HK-2 (cell line): ENCODE measurements around the gene LRRC1.
"Not testable (repeated sequence)": the region's sequence is repeated elsewhere in the genome, so short reads cannot be mapped to it uniquely, and the experiment has no call there.

ENCODE experiments used
- DNase-seq: peaks from one replicate; pipeline ENCODE4 v3.0.0-alpha.2; 2018; ENCODE audit not compliant: unreplicated experiment

LRRC1 gene

DNA sequence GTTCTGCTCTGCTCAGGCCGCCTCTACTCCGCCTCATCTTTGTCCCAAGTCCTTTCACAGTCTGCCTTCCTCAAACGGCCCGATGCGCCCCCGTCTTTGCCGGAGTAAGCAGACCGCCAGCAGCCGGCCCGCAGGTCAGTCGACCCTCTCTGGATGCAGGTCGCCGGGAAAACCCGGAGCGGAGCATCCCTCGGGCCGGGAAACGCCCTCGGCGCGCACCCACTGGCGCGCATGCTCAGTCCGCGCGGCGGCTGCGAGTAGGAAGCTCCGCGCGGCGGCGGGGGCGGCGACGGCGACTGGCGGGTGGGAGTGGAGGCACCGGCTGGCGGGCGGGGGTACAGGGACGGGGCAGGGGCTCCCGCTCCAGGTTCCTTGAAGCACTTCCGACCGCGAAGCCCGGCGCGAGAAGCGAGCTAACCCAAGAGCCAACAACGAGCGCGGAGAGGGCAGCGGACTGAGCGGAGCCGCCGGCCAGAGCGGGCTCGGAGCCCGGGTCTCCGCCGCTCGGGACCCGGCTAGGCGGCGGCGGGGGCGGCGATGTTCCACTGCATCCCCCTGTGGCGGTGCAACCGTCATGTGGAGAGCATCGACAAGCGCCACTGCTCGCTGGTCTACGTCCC is at the start of gene LRRC1:
TSS of gene LRRC1 (plus strand) at position 286 of the 620 bp plus-strand sequence. CDS start at position 538, 252 bp downstream.
- peak; percentile 91 for DNase-seq

DNA sequence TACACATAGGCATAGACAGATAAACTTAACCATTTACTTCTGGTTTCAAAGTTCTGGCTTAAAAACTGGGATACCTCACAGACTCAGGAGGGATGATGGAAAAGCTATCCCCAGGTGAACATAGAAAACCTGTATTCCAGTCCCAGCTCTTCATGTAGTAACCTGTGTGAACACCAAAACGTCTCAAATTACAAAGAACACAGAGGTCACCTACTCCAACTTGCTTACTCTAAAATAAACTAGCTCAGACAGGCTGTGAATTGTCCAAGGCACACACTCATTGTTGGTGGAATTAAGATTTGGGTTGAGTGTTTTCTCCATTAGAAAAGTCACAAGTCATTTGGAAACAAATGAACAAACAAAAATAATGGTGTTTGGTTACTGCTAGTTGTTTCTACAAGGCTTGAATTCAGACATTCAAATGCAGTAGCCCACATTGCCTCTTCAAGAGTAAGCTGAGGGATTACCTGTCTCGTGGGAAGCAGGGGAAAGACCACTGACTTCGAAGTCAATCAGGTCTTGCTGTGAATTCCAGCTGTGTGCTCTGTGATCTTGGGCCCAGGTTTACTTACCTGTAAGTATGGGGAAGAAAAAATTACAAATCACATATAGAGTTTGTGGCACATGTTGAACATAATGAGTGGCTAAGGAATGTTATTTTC is 48.2 kb upstream of the LRRC1 start:
- no peak for DNase-seq

DNA sequence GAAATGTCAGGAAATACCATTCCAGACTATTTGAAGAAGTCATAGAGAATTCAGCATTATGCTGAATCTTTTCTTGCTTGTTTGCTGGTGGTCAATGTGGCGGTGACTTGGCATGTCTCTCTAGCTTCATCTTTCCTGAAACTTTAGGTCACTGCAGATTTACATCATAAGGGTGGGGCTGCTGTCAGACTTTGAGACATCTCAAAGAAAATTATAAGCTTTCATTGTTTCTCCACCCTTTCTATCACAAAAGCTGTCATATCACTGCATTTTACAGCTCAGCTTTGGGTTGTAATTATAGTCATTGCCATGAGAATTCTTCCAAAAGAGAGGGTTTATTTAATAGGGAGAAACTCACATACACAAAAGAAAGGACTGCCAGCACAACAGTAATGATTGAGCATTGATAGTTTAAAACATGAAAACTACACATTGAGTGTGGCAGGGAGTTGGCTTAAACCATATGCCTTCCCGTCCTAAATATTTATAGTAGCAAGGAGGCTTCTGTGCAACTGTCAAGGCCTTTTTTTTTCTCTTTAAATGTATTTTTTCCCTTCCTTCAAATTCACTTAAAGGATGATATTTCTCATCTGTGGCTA is 44.7 kb upstream of the LRRC1 start:
- DNase-seq = no peak

DNA sequence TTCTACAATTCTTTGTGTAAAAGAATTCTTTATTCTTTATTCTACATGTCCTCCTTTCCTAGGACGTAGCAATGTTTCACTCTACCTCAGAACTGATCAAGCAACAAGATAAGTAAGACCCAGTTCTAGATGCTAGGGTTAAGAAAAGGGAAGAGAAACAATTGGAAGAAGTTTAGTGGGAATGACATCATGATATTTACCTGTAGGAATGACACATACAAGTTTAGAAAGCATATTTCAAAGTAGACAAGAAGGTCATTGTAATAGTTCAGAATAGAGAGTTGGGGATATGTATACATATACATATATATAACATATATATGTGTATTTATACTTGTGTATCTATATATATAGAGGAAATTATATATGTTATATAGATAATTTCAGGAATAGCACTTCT is 43.4 kb upstream of the LRRC1 start:
- DNase-seq = no peak

DNA sequence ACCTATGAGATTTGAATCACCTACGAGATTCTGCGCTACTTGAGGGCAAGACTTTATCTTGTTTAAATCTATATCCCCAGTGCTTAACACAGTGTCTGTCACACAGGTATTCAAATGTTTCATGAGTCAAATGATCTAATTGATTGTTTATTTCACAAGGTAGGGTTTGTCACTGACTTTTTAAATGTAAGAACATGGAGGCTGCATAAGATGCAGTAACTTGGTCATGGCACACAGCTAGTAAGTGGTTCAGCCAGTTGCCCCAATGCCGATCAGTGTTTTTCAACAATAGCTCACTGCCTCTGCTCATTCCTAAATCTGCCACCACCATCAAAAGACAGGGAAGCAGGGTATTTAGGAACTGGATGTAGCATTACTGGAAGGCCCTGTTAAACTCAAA is 42.4 kb upstream of the LRRC1 start:
- DNase-seq = no peak

DNA sequence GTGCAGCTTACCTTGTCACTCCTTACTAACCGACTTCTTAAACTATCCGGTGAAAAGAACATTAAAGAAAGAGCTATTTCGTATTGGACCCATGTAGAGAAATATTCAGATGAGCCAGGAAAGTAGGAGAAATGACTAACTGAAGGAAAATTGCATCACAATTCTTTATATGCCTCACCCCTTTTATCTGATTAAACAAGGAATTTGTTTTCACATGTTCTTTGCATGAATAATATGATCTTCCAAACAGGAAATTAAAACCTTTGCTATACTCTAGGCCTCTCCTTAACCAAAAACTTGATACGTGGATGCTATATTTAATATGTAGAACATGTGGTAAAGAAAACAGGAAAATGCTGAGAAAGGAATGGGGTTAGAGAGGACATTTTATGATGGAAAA is 41.9 kb upstream of the LRRC1 start:
- DNase-seq = no peak

DNA sequence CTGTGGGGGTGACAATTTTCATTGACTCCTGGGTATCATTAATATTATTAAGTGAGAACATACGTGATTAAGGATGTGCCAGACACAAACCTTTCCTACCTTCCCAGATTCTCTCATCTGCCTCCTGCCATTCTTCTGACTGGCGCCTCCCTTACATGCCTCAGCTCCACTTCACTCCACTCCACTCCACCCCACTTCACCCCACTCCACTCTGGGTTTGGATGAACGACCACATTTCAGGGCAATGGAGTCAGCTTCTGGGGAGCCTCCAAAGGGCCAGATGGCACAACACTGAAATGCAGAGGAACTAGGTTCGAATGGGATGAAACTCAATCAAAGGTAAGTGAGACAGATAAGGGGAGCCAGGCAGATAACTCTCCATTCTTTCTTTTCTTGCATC is 40.5 kb upstream of the LRRC1 start:
- no peak for DNase-seq

DNA sequence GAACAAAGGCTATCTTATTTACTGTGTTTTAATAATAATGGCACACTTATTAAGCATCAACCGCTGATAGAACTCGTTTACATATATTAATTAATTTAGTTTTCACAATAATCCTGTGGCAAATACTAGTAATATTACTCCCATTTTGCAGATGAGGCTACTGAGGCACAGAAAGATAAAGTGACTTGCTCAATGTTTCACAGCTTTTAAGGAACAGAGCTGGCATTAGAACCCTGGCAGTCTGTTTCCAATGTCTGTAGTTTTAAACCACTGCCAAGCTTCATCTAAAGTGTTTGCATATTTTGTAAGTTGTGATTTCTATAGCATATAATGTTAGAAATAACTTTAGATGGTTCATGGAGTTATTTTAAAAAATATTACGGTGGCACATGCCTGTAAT is 38.4 kb upstream of the LRRC1 start:
- DNase-seq = no peak

DNA sequence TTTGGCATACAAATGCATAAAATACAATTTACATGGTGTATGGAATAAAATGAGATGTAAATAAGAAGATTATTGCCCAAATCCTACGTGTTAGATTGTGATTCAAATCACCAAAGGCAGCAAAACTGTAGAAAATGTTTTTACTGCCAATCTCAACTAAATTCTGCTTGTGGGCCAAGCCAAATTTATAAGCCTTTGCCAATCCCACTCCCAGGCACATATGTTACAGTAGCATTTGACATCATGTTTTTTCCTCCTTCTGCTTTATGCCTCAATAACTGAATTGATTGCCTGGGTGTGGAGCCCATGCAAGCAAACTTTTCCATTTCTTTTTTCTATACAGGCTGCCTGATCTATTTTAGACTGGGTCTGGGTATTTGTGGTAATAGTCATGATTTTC is 36.3 kb upstream of the LRRC1 start:
- DNase-seq = no peak

DNA sequence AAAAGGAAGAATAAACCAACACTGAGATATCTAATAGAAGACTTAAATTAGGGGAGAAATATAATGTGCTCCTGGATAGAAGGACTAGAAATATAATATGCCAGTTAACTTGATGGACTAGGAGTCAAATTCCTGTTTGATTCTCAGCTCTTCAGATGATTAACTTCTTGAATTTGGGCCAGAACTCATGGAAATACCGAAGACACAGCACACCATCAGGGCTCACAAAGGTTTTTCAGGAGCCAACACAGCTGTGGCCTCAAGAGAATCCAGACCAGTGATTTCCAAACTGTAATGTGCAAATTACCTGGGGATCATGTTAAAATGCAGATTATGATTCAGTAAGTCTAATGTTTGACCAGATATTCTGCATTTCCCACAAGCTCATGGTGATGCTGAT is 33.8 kb upstream of the LRRC1 start:
- no peak for DNase-seq

DNA sequence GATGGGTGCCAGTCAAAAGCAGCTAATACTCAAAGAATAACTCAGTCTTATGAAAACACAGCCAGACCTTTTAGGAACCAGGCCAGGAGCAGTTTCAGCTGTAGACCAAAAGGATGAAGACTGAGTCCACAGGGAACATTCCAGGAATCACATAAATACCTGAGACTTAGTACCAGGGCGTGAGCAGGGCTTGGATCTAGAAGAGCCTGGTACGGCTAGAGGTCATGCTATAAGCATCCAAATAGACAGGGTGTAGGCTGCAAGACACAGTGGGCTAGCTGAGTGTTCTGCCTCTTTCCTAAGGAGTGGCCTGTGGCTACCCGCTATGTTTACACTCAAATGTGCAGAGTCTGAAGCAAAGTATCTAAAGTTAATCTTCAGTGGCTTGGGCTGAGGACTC is 29.5 kb upstream of the LRRC1 start:
- no peak for DNase-seq

DNA sequence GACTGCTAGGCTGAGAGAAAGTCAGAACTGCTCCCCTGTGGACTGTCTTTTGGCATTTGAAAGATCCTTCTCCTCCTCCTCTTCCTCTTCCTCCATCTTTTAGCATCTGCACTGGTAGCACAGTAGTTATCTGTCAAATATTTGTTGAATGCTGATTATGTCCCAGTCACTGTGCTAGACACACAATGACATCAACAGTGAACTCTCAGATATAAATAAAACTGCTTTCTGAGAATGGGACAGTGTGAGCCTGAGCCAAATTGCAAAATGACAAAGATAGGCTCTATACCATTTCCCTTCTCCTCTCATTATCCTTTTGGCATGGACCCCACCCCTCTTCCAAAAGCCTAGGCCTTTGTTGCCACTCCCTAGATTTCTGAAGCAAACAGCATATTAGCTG is 27.9 kb upstream of the LRRC1 start:
- DNase-seq = no peak

DNA sequence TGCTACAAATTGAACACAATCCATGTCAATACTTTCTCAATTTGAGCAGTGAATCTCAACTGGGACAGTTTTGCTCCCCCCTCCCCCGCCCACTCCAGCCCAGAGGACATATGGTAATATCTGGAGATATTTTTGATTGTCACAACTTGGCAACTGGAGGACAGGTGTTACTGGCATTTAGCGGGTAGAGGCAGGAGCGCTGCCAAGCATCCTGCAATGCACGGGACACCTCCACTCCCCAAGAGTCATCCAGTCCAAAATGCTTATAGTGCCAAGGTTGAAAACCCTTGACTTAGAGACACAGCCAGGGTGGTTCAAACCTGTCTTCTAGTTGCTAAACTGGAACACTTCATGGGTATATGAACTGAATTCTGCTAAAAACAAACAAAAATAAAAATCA is 26.9 kb upstream of the LRRC1 start:
- DNase-seq = no peak

DNA sequence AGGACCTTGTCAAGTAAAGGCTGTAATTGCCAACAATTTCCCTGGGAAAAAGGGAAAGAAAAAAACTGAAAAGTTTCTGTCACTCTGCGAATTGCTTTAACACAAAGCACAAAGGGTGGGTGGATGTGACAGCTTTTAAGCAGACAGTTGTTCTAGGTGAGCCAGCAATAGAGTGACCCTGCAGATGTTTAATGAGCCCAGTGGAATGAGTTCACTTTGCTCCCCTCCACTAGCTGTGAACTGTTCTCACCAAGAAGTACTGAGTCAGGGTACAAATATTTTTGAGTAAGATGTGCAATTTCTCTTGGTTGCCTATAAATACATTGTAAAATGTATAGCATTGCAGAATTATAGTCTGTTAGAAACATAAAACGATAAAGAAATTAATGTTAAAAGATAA is 26.2 kb upstream of the LRRC1 start:
- DNase-seq = no peak

DNA sequence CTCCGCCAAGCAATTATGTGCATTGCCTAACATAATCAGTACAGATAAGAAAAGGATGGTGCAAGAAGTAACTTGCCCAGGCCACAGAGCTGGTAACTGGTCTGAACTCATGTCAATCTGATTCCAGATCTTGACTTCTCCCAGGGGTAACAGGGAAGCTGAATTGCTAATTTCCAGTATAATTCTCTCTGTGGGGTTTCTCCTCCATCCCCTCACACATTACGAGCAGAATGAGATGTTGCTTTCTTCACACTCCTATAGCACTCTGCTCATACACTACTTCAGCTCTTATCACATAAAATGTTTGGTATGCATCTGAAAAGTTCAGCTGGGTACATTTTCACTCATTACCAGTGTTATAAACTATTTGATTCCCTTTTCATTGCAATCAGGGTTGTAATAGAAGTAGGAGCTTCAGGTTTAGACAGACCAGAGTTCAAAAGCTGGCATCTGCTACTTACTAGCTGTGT is 24.0 kb upstream of the LRRC1 start:
- DNase-seq = no peak

DNA sequence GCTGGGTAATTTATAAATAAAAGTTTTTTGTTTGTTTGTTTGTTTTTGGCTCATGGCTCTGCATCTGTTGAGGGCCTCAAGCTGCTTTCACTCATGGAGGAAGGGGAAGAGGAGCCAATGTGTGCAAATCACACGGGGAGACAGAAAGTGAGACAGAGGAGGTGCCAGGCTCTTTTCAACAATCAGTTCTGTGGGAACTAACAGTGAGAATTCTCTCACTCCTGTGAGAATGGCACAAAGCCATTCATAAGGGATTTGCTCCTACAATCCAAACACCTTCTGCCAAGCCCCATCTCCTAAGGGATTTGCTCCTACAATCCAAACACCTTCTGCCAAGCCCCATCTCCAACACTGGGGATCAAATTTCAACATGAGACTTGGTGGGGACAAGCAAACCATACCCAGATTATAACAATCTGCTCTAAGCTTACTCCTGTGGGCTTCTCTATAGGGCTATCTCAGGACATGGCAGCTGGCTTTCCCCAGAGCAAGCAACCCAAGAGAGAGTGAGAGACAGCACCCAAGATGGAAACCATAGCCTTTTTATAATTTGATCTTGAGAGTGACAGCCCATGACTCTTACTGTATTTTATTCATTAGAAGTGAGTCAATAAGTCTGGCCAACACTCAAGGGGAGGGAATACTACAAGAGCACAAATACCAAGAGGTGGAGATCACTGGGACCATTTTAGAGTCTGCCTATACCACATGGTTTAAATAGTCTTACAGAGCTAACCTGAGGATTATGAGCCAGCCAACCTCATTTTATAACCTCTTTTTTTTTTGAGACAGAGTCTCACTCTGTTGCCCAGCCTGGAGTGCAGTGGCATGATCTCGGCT is 22.8 kb upstream of the LRRC1 start:
- no peak for DNase-seq

DNA sequence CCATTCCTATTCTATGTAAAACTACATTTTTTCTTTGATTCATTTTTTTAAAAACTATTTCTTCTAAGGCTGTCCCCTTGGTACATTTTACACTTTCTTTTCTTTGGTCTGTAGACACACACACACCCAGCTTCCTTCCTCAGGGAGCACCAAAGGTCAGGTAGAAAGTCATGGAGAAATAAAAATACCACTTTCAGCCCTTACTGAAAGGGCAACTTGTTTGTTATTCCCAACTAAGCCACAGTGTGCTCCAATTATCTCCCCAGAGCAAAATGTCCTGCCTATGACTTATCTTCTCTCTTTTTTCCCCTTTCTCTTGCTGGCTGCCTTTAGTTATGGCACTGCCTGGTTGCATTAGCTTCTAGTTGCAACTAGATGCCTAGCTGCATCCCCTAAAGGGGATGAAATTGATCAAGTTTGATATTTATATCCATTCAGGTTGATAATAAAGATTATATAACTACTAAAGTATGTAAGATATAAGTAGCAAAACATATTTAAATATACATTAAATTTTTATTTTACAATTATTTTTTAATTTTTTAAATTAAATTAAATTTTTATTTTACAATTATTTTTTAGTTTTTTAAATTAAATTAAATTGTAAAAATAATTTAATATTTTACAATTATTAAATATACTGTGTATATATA is 21.6 kb upstream of the LRRC1 start:
- no peak for DNase-seq

DNA sequence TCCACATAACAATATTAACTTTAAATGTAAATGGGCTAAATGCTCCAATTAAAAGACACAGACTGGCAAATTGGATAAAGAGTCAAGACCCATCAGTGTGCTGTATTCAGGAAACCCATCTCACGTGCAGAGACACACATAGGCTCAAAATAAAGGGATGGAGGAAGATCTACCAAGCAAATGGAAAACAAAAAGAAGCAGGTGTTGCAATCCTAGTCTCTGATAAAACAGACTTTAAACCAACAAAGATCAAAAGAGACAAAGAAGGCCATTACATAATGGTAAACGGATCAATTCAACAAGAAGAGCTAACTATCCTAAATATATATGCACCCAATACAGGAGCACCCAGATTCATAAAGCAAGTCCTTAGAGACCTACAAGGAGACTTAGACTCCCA is 18.7 kb upstream of the LRRC1 start:
- not testable (repeated sequence) for DNase-seq

DNA sequence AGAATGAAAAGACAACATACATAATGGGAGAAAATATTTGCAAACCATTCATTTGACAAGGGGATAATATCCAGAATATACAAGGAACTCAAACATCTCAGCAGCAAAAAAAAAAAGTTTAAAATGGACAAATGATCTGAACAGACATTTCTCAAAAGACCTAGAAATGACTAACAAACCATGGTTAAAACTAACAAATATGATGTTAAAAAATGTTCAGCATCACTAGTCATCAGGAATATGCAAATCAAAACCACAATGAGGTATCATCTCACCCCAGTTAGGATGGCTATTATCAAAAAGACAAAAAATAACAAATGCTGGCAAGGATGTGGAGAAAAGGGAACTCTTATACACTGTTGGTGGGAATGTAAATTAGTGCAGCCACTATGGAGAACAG is 9.8 kb upstream of the LRRC1 start:
- DNase-seq = not testable (repeated sequence)

DNA sequence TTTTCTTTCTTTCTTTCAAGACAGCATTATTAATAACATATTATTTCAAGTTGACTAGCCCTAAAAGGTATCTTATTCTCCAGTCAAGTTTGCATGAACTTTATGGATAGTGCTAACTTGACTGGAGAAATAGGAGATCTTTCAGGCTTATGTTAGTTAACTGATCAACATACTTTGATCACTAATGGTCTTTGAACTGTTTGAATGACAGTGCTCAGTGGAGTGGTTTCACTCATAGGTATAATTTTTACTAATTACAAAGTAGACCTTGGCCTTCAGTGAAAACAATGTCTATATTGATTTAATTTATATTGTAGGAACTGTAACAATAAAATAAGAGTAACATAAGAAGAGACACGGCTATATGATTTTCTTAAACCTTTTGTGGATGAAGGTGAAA is 8.0 kb upstream of the LRRC1 start:
- DNase-seq = no peak

DNA sequence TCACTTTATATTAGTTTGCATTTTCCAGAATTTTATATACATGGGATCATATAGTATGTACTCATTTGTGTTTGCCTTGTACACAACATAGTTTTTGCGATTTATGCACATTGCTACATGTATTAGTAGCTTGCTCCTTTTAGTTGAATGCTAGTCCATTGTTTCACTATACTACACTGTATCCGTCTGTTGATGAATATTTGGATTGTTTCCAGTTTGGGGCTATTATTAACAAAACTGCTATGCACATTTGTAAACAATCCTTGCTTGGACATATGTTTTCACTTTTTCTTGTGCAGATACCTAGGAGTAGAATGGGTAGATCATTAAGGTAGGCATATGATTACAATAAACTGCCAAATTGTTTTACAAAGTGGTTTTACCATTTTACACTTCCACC is 3.9 kb upstream of the LRRC1 start:
- no peak for DNase-seq

DNA sequence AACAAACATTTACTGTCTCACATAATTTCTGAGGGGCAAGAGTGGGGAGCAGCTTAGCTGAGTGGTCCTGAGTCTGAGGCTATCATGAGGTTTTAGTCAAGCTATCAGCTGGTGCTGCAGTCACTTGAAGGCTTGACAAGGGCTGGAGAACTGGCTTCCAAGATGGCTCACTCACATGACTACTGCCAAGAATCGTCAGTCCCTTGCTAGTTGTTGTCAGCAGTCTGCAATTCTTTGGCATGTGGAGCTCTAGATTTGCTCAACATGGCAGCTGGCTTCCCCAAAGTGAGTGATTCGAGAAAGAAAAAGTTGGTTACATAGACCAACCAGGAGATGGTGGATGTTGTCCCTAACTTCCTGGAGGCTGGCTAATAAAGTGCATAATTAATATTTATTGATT is 2.8 kb upstream of the LRRC1 start:
- no peak for DNase-seq
